ENCODE results near the gene ATL1. TPM values are rescaled to one million over a fixed set of nuclear protein-coding genes. Genes with fewer than 3 reads are reported as not detected.
A peak's percentile ranks its signal among the peaks of the same experiment; 100 is the strongest.

ATL1 gene
- total RNA-seq (2022): 3.1 and 4.9 TPM in 2 replicates
- Bru-seq, nascent RNA: percentile 44 among the genes with signal in this experiment
- percentile 37 among the genes with signal in this experiment for BruChase-seq, experiment 1, labeled RNA remaining after a 6-hour chase
- percentile 35 among the genes with signal in this experiment for BruChase-seq, experiment 2, labeled RNA remaining after a 2-hour chase
- long read RNA-seq, partial matches to known transcripts: 2 of 5 reads
- long read RNA-seq, other reads (novel, unspliced or antisense): 3 of 5 reads

DNA sequence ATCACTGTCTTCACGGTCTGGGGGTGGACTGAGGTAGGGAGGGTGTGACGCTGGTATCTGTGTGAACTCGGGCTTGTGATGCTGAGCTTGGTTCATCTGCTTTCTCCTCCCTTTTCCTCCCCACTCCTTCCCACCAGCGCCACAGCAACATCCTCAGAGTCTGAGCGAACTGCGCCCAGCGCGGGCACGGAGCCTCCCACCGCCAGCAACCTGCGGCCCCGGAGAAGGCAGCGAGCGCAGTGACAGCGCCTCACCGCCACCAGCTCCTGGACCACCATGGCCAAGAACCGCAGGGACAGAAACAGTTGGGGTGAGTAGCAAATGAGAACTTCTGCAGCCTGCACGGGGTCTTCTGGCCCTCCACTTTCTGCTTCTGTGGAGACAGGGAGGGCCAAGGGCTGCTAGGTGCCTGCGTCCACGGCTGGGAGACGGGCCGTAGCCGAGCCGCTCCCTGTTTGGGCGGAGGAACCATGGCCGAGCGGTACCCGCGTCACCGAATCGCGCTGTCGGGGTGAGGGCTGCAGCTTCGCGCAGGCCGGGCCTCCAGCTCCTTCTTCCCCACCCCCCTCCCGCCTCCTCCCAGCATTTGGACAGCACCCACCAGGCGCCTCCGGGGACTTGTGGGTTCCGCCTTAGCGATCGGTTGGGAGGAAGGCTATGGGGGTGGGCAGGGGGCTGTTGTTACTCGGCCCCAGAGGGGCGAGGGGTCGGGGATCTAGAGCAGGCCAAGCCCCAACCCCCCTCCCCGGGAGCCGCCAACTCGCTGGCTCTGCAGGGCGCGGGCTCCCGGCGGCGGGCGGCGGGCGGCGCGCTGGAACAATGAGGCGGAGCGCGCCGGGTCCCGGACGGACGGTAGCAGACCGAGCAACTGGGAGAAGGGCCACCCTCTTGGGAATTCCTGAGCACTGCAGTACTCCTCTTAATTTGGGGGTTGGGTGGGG lies at the start of gene ATL1:
Gene ATL1, plus strand, starts transcription at position 156 of the 941 bp plus-strand sequence. Its CDS starts 121 bp downstream, at position 277.
- no TSS peak for BruUV-seq (replicated peaks)
- H3K4me1 Mint-ChIP-seq (ENCODE audit: low read depth, unreplicated experiment): no peaks in the 10 kb centered on the region
- CTCF ChIA-PET: no interaction called here
- no peaks in the 10 kb centered on the region for H3K9me3 Mint-ChIP-seq (ENCODE audit: low read depth, unreplicated experiment)
- TF ChIP-seq, protein P1, sequence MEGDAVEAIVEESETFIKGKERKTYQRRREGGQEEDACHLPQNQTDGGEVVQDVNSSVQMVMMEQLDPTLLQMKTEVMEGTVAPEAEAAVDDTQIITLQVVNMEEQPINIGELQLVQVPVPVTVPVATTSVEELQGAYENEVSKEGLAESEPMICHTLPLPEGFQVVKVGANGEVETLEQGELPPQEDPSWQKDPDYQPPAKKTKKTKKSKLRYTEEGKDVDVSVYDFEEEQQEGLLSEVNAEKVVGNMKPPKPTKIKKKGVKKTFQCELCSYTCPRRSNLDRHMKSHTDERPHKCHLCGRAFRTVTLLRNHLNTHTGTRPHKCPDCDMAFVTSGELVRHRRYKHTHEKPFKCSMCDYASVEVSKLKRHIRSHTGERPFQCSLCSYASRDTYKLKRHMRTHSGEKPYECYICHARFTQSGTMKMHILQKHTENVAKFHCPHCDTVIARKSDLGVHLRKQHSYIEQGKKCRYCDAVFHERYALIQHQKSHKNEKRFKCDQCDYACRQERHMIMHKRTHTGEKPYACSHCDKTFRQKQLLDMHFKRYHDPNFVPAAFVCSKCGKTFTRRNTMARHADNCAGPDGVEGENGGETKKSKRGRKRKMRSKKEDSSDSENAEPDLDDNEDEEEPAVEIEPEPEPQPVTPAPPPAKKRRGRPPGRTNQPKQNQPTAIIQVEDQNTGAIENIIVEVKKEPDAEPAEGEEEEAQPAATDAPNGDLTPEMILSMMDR (IDR thresholded peaks at IDR 0.05; ENCODE audit: unreplicated experiment): no peak
- intact Hi-C loops (cut with micrococcal nuclease; ENCODE audit: unreplicated experiment): no loop called here
- H3K4me3 Mint-ChIP-seq (ENCODE audit: low read depth, unreplicated experiment): peak within 1 kb of the TSS; percentile 70
- peak; percentile 51 for DNase-seq
- H3K36me3 Mint-ChIP-seq (ENCODE audit: insufficient read depth, unreplicated experiment): peaks cover 13% of the 10 kb centered on the region
- no peak within 1 kb of the TSS for H3K27ac Mint-ChIP-seq (ENCODE audit: unreplicated experiment)
- peaks cover 47% of the 10 kb centered on the region for H3K27me3 Mint-ChIP-seq (ENCODE audit: unreplicated experiment)

DNA sequence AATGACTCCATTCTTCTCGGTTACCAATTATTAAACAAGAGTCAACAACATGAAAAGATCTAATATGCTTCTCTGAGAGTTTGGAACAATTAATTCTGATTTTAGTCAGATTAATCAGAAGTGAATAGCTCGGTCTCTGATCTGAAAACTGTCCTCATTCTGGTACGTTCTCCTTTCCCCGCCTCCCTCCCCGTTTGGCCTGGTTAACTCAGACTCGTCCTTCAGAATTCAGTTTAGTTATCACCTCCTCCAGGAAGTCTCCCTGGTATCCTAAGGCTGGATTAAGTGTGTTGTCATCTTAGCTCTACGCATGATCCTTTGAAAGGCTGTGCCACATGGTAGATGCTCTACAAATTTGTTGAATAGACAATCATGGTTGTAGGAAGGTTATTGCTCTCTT lies 49.8 kb upstream of the ATL1 start:
- no TSS peak for BruUV-seq (replicated peaks)
- TF ChIP-seq, protein P1 (IDR thresholded peaks at IDR 0.05; ENCODE audit: unreplicated experiment): no peak
- Mint-ChIP-seq H3K4me1 (ENCODE audit: low read depth, unreplicated experiment) (peaks cover 23% of the 10 kb centered on the region), H3K36me3 (ENCODE audit: insufficient read depth, unreplicated experiment) (peaks cover 6% of the 10 kb centered on the region), H3K27ac (ENCODE audit: unreplicated experiment) (peak overlapping the region; percentile 47), H3K9me3 (ENCODE audit: low read depth, unreplicated experiment) (no peaks in the 10 kb centered on the region), H3K4me3 (ENCODE audit: low read depth, unreplicated experiment) (no peak overlapping the region), H3K27me3 (ENCODE audit: unreplicated experiment) (no peaks in the 10 kb centered on the region)
- peak; percentile 9 for DNase-seq
- intact Hi-C loops (cut with micrococcal nuclease; ENCODE audit: unreplicated experiment): no loop called here
- CTCF ChIA-PET: no interaction called here

DNA sequence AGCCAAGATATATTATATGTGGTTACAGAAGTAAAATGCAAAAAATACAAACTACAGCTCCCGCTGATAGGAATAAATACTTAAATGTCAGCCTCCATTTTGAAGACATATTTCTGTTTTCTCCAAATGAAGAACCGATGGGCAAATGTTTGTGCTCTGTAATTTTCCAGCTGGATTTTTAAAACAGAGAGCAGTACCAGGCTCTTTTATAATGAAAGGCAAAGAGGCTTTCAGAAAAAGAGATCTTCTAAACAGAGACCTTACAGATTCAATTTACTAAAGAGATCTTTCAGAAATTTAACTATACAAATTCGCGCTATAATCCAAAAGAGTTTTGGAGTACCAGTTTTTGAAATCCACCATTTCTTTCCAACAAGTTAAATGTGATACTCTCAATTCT lies 47.5 kb upstream of the ATL1 start:
- Mint-ChIP-seq H3K9me3 (ENCODE audit: low read depth, unreplicated experiment) (no peaks in the 10 kb centered on the region), H3K27ac (ENCODE audit: unreplicated experiment) (no peak overlapping the region), H3K4me1 (ENCODE audit: low read depth, unreplicated experiment) (peaks cover 19% of the 10 kb centered on the region), H3K27me3 (ENCODE audit: unreplicated experiment) (no peaks in the 10 kb centered on the region), H3K4me3 (ENCODE audit: low read depth, unreplicated experiment) (no peak overlapping the region), H3K36me3 (ENCODE audit: insufficient read depth, unreplicated experiment) (peaks cover 6% of the 10 kb centered on the region)
- TF ChIP-seq, protein P1 (IDR thresholded peaks at IDR 0.05; ENCODE audit: unreplicated experiment): no peak
- DNase-seq: no peak
- CTCF ChIA-PET: no interaction called here
- intact Hi-C loops (cut with micrococcal nuclease; ENCODE audit: unreplicated experiment): no loop called here
- no TSS peak for BruUV-seq (replicated peaks)

DNA sequence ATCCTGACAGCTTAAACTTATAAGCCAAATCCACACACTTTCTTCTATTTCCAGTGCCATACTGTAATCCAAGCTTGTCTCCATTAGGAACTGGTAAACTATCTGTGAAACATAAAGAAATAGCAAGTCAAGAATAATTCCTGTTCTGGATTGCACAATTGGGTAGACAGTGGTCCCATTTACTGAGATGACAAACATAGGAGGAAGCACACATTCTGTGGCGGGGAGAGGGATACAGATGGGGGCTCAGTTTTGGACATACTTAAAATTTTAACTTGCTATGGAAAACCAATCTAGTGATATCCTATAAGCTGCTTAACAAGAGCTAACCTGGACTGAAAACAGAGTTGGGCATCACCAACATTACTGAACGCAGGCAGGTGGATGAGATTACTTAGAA lies 43.9 kb upstream of the ATL1 start:
- peaks cover 7% of the 10 kb centered on the region for H3K36me3 Mint-ChIP-seq (ENCODE audit: insufficient read depth, unreplicated experiment)
- H3K27me3 Mint-ChIP-seq (ENCODE audit: unreplicated experiment): no peaks in the 10 kb centered on the region
- TF ChIP-seq, protein P1 (IDR thresholded peaks at IDR 0.05; ENCODE audit: unreplicated experiment): no peak
- H3K4me1 Mint-ChIP-seq (ENCODE audit: low read depth, unreplicated experiment): peaks cover 4% of the 10 kb centered on the region
- intact Hi-C loops (cut with micrococcal nuclease; ENCODE audit: unreplicated experiment): no loop called here
- H3K27ac Mint-ChIP-seq (ENCODE audit: unreplicated experiment): no peak overlapping the region
- H3K9me3 Mint-ChIP-seq (ENCODE audit: low read depth, unreplicated experiment): no peaks in the 10 kb centered on the region
- no peak for DNase-seq
- H3K4me3 Mint-ChIP-seq (ENCODE audit: low read depth, unreplicated experiment): no peak overlapping the region
- CTCF ChIA-PET: interaction anchor here (0.6 kb wide), 1 partner anchor 832 kb away, joined by 11 read pairs; no protein-coding TSS in a partner anchor
- BruUV-seq (replicated peaks): no TSS peak
